Uterus (tissue), 4 donors: ENCODE results near the gene THSD7B. TPM values are rescaled to one million over a fixed set of nuclear protein-coding genes. Genes with fewer than 3 reads are reported as not detected.

Experiments used
- DNase-seq, 2 donors: peaks; one replicate each; pipeline ENCODE4 v3.0.0-alpha.2; 2019 to 2020
- H3K27ac ChIP-seq, 2 donors: fragments of 200-600 bp; sonication (generic); 1 replicate in 1 of 2; 2 replicates in 1 of 2; pipeline ENCODE4 v1.5.1; 2016 to 2018
- H3K27me3 ChIP-seq, 2 donors: fragments of 200-600 bp; sonication (generic); one replicate each; pipeline ENCODE4 v1.5.1; 2018 to 2019; ENCODE audit warnings: control low read depth in 1 of 2
- H3K36me3 ChIP-seq, 2 donors: fragments of 200-600 bp; sonication (generic); one replicate each; pipeline ENCODE4 v1.5.1; 2019; ENCODE audit warnings: control low read depth in 1 of 2
- H3K4me1 ChIP-seq, 2 donors: fragments of 200-600 bp; sonication (generic); one replicate each; pipeline ENCODE4 v1.5.1; 2018 to 2019; ENCODE audit warnings: control low read depth in 1 of 2
- H3K4me3 ChIP-seq, 2 donors: fragments of 200-600 bp; sonication (generic); 1 replicate in 1 of 2; 2 replicates in 1 of 2; pipeline ENCODE4 v1.5.1; 2018 to 2019; ENCODE audit warnings: mild to moderate bottlenecking in 1 of 2
- H3K9me3 ChIP-seq, 2 donors: fragments of 200-600 bp; sonication (generic); one replicate each; pipeline ENCODE4 v1.5.1; 2019; ENCODE audit warnings: control low read depth in 1 of 2
- POLR2A ChIP-seq, 2 donors: fragments of 450-650 bp; IDR thresholded peaks; one replicate each; pipeline ENCODE4 v1.6.1; 2016; ENCODE audit warnings: antibody characterized with exemption in 2 of 2, mild to moderate bottlenecking in 1 of 2, moderate library complexity in 1 of 2
- intact Hi-C: fragments of 100-400 bp; cut with DNase I; formaldehyde crosslinking; loops from one replicate; pipeline ENCODE4 v1.15.1; 2023; ENCODE audit warnings: low total_unique reads
- total RNA-seq, 4 donors: library from RNA; depleted of rRNA in 3 of 4; stranded (reverse); fragments of >200 nt in 3 of 4; gene quantifications; one replicate each; pipeline versions ENCODE4 v1.1.0 to v1.2.4, GENCODE V29; 2014 to 2023
- TF ChIP-seq, protein P1 (sequence below), 4 experiments: fragments of 200-600 bp in 2 of 4; fragments of 450-650 bp in 2 of 4; sonication (generic) in 2 of 4; IDR thresholded peaks; one replicate each; pipeline ENCODE4 v1.5.1; 2016 to 2019; ENCODE audit warnings: antibody characterized with exemption in 4 of 4, mild to moderate bottlenecking in 2 of 4, moderate library complexity in 1 of 4
- donor health status: DM: yes; HTN: yes; CAD: no.

Gene THSD7B
- total RNA-seq, 4 donors from 2014 or later = 0.26 to 9.6 (median 0.67) TPM; not detected in 1

DNA sequence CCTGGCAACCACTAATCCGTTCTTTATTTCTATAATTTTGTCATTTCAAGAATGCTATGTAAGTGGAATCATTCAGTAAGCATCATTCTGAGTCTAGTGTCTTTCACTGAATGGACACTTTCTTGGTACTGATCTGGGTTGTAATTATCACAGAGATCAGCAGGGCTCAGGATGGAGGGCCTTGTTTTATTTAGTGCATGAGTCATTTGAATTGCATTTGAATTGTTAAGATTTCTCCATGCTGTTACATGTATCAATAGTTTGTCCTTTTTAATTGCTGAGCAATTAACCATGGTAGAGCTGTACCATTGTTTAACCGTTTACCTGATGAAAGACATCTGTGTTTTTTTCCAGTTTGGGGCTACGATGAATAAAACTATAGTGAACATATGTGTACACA is 256.4 kb downstream of the THSD7B start:
- Histone ChIP-seq H3K4me3 (no peak overlapping the region), H3K27me3 (no peaks in the 10 kb centered on the region)
- intact Hi-C loops = no loop called here

DNA sequence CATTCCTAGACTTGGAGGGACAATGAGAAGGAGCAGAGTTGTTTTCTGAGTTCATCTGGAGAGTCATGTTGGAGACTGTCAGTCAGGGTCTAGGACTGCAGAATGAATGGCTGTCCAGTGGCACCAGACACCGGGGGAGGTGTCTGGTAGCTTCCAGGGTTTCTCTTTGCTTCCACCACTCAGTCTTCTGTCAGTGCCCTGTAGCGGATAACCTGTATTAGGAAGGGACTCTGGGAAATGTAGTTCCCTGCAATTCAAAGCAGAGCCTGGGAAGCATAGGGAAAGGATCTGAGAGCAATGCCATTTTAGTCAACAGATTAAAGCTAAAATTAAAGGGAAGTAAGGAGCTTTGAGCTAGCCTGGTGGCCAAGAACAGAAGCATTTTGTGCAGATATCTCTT is 257.9 kb downstream of the THSD7B start:
- no peak for DNase-seq
- H3K27ac ChIP-seq = no peak overlapping the region

More for the DNA sequence above, 256.4 kb downstream of the THSD7B start:
- TF ChIP-seq, protein P1, sequence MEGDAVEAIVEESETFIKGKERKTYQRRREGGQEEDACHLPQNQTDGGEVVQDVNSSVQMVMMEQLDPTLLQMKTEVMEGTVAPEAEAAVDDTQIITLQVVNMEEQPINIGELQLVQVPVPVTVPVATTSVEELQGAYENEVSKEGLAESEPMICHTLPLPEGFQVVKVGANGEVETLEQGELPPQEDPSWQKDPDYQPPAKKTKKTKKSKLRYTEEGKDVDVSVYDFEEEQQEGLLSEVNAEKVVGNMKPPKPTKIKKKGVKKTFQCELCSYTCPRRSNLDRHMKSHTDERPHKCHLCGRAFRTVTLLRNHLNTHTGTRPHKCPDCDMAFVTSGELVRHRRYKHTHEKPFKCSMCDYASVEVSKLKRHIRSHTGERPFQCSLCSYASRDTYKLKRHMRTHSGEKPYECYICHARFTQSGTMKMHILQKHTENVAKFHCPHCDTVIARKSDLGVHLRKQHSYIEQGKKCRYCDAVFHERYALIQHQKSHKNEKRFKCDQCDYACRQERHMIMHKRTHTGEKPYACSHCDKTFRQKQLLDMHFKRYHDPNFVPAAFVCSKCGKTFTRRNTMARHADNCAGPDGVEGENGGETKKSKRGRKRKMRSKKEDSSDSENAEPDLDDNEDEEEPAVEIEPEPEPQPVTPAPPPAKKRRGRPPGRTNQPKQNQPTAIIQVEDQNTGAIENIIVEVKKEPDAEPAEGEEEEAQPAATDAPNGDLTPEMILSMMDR (IDR thresholded peaks at IDR 0.05) = no peak
- H3K9me3 ChIP-seq = no peaks in the 10 kb centered on the region
- no peak overlapping the region for H3K27ac ChIP-seq
- no peaks in the 10 kb centered on the region for H3K36me3 ChIP-seq
- H3K4me1 ChIP-seq = no peaks in the 10 kb centered on the region
- no peak for DNase-seq

DNA sequence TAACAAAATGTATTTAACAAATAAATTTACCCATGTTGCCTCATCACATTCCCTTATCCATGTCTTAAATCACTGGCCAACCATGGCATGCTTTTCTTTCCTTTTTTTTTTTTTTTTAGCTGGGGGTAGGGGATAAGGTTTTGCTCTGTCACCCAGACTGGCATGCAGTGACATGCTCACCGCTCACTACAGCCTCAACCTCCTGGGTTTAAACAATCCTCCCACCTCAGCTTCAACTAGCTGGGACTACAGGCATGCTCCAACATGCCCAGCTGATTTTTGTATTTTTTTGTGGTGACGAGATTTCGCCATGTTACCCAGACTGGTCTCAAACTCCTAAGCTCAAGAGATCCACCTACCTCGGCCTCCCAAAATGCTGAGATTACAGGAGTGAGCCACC is 266.4 kb downstream of the THSD7B start:
- no peak overlapping the region for H3K4me3 ChIP-seq
- TF ChIP-seq POLR2A (IDR thresholded peaks at IDR 0.05) = no peak
- TF ChIP-seq, protein P1 (IDR thresholded peaks at IDR 0.05) = no peak
- no peaks in the 10 kb centered on the region for H3K36me3 ChIP-seq
- no peak for DNase-seq
- H3K27me3 ChIP-seq = no peaks in the 10 kb centered on the region
- H3K27ac ChIP-seq = no peak overlapping the region
- no peaks in the 10 kb centered on the region for H3K4me1 ChIP-seq
- H3K9me3 ChIP-seq = no peaks in the 10 kb centered on the region
- intact Hi-C loops = no loop called here

More for the DNA sequence above, 257.9 kb downstream of the THSD7B start:
- intact Hi-C loops = no loop called here
- TF ChIP-seq, protein P1 (IDR thresholded peaks at IDR 0.05) = no peak
- no peak for TF ChIP-seq POLR2A (IDR thresholded peaks at IDR 0.05)
- Histone ChIP-seq H3K4me3 (no peak overlapping the region), H3K27me3 (no peaks in the 10 kb centered on the region), H3K36me3 (no peaks in the 10 kb centered on the region), H3K4me1 (no peaks in the 10 kb centered on the region), H3K9me3 (no peaks in the 10 kb centered on the region)

DNA sequence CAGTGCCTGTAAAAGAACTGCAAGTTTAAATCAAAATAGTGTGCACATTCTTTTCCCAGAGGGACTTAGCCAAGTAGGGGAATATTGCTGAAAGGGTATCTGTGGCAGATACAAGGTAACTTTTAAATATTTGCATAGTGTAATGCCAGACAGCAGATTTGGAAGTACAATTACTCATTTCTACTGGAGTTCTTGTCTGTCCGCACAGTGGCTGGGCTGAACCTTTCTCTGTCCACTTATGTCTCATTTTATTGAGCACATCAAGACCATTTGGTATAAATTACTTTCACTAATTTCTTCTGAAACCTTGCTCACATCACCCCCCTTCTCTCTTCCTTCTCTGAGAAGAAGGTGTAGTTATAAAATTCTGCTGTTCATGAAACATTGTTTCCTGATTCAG is 271.3 kb downstream of the THSD7B start:
- Histone ChIP-seq H3K9me3 (no peaks in the 10 kb centered on the region), H3K4me3 (no peak overlapping the region), H3K27ac (no peak overlapping the region), H3K4me1 (no peaks in the 10 kb centered on the region), H3K36me3 (no peaks in the 10 kb centered on the region), H3K27me3 (no peaks in the 10 kb centered on the region)
- TF ChIP-seq, protein P1 (IDR thresholded peaks at IDR 0.05) = no peak
- no peak for TF ChIP-seq POLR2A (IDR thresholded peaks at IDR 0.05)
- no peak for DNase-seq
- intact Hi-C loops = no loop called here

DNA sequence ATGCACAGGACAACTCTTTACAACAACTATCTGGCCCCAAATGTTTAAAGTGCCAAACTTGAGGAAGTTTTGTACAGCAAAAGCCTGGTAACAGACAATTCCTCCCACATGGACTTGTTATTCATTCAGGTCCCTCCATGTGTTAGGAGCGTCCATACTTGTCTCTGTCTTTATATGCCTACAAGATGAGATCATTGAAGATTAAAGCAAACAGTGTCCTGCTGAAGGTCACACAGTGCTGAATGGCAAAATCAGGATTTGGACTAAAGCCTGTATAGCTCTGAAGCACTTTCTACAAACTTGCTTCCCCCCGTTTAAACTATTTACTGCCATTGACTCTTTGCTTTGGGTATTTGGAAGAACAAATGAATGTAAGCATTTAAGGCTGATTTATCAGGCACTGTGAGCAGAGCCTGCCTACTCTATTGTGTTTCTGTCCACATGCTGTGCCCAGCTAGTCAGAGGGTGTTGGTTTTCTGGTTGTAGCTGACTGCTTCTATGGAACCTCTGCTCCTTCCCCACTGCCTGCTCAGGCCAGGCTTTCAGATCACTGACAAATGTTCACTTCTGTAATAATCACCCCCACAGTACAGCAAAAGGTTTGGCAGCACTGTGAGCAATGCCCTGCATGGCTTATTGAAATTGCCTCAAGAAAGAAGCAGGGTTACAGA is 274.3 kb downstream of the THSD7B start:
- Histone ChIP-seq H3K27ac (no peak overlapping the region), H3K27me3 (no peaks in the 10 kb centered on the region), H3K4me3 (no peak overlapping the region), H3K36me3 (no peaks in the 10 kb centered on the region), H3K9me3 (no peaks in the 10 kb centered on the region), H3K4me1 (no peaks in the 10 kb centered on the region)
- intact Hi-C loops = no loop called here
- TF ChIP-seq POLR2A (IDR thresholded peaks at IDR 0.05) = no peak
- TF ChIP-seq, protein P1 (IDR thresholded peaks at IDR 0.05) = no peak
- no peak for DNase-seq
